Stimulated activated CD4-positive, alpha-beta T cell treated with anti-CD3 and anti-CD28 coated beads, TNF-alpha, amount 100 ng/mL, for 1 hour (primary cell): ENCODE data around the gene PKP3.
"Not testable (repeated sequence)": the region's sequence is repeated elsewhere in the genome, so short reads cannot be mapped to it uniquely, and the experiment has no call there.

ENCODE experiments used
- DNase-seq, 3 donors: peaks; one replicate each; pipeline ENCODE4 v3.0.0-alpha.2; 2020; ENCODE audit warnings: low read depth in 3 of 3, low spot score in 1 of 3

PKP3 gene, protein sequence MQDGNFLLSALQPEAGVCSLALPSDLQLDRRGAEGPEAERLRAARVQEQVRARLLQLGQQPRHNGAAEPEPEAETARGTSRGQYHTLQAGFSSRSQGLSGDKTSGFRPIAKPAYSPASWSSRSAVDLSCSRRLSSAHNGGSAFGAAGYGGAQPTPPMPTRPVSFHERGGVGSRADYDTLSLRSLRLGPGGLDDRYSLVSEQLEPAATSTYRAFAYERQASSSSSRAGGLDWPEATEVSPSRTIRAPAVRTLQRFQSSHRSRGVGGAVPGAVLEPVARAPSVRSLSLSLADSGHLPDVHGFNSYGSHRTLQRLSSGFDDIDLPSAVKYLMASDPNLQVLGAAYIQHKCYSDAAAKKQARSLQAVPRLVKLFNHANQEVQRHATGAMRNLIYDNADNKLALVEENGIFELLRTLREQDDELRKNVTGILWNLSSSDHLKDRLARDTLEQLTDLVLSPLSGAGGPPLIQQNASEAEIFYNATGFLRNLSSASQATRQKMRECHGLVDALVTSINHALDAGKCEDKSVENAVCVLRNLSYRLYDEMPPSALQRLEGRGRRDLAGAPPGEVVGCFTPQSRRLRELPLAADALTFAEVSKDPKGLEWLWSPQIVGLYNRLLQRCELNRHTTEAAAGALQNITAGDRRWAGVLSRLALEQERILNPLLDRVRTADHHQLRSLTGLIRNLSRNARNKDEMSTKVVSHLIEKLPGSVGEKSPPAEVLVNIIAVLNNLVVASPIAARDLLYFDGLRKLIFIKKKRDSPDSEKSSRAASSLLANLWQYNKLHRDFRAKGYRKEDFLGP

GRCh38 chr11:394034-394857 is at the start of gene PKP3:
PKP3 (plus strand) TSS chr11:394209; CDS start chr11:394293, 84 bp downstream.
- no peak for DNase-seq

GRCh38 chr11:344836-345578 is 49.0 kb upstream of the PKP3 start:
- DNase-seq = no peak

DNA sequence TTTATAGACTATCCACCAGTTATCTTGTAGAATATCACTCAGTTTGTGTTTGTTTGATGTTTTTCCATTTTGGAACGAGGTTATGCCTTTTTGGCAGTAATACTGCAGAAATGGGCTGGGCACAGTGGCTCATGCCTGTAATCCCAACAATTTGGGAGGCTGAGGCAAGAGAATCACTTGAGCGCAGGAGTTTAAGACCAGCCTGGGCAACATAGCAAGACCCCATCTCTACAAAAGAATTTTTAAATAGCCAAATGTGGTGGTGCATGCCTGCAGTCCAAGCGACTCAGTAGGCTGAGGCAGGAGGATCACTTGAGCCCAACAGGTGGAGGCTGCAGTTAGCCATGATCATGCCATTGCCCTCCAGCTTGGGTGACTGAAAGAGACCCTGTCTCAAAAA is 47.5 kb upstream of the PKP3 start:
- DNase-seq = no peak

DNA sequence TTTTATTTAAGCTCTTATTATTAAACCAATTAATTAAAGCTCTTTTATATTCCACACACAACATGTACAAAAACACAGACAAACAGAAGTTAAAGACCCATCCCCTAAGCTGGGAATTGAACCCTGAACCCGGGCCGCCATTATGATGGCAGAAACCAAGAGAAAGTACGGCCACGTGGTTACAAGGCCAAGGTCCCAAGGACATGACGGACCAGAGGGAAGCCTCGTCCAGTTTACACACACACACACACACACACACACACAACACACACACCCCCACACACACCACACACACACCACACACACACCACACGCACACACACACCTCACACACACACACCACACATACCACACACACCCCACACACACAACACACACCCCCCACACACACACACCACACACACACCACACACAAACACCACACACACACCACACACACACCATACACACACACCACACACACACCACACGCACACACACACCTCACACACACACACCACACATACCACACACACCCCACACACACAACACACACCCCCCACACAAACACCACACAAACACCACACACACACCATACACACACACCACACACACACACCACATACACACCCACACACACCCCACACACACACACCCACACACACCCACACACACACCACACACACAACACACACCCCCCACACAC is 44.6 kb upstream of the PKP3 start:
- not testable (repeated sequence) for DNase-seq

GRCh38 chr11:350033-350722 is 43.8 kb upstream of the PKP3 start:
- DNase-seq = not testable (repeated sequence)

DNA sequence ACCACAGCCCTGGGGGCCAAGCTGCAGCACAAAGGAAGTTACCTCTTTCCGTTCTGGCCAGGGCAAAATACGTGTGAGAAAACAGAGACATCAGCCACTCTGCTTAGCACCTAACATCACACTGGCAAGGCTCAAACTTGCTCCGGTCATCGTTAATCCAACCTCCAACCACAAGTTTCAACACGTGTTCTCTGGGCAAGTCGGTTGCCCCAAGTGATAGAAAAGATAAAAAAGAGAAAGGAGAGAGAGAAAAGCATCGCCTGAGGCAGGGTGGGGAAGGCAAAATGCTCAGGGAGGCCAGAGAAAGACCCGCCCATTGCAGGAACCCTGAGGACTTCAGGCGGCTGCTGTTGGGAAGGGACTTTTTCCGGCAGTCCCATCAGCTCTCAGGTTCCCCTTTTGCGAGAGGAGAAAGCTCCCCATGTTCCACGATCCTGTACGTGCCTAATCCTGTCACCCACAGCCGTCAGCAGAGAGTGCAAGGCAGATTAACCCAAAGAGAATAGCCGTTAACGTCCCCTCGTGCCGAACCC is 43.2 kb upstream of the PKP3 start:
- DNase-seq = no peak

GRCh38 chr11:351411-351810 is 42.6 kb upstream of the PKP3 start:
- no peak for DNase-seq

GRCh38 chr11:352456-353031 is 41.5 kb upstream of the PKP3 start:
- no peak for DNase-seq

DNA sequence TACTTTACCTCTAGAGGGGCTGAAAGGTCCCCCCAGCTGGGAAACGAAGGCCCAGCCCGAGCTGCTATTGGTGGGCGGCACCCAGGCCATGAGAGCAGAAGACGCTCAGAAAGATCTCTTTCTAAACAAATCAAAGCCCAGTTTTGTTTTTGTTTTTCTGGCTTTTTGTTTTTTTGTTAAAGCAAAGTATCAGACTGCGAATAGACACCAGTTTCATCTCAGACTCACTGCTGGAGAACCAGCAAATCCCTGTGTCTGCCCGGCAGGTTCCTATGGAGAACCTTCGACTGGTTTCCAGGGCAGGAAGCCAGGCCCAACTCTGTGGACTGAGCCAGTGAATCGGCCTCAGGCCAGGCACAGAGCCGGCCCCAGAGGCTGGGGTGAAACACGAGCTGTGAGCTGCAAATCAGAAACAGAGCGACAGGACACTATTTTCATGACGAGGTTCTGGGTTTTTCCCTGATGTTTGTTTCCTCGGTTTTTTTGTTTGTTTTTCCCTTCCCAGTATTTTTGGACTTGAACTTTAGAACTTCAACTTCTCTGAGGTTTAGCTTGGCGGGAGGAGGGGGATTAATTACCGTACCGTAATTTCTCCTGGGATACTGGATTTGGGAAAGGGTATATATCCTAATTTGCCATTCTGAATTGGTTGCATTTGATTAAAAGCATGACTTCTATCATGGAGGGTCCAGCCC is 40.7 kb upstream of the PKP3 start:
- DNase-seq = no peak

DNA sequence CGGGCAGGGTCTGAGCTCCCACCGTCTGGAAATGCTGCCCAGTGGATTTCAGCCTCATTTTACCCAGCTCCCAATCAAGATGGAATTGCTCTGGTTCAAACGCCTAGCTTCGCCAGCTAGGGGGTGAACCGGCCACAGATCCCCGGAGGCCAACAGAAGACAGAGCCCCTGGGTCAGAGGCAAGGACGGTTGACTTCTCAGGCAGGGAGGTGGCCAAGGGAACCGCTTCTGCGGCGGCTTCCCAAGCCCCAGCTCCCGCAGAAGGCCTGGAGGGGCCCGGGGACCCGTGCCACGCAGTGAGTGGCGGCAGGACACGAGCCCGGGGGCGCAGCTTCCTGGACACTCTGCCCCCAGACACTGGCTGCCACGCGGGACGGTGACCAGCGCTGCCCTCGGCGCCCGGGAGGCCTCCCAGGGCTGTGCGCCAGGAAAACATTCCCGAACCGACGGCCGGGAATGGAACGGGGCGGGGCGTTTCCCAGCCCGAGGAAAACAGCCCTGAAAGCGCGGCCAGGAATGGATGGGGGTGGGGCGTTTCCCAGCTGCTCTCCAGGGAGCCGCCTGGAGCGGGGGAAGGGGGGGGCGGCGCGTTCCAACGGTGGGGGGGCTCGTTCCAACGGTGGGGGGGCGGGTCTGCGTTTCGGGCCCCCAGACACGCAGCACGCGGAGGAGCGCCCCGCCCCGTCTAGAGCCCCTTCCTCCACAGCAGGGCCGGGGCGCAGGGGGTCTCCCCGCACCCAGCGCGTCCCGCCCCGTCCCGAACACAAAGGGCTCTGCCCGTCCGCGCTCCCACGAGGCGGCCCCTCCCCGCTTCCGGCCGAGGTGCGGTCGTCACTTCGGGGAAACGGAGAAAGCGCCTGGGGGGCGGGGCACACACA is 38.2 kb upstream of the PKP3 start:
- DNase-seq = peak; percentile 75 to 82 (median 81)

- DNase-seq = no peak
These were observed 37.4 kb upstream of the PKP3 start for GRCh38 chr11:356610-357009.

- no peak for DNase-seq
These were observed 36.4 kb upstream of the PKP3 start for GRCh38 chr11:357582-357981.

DNA sequence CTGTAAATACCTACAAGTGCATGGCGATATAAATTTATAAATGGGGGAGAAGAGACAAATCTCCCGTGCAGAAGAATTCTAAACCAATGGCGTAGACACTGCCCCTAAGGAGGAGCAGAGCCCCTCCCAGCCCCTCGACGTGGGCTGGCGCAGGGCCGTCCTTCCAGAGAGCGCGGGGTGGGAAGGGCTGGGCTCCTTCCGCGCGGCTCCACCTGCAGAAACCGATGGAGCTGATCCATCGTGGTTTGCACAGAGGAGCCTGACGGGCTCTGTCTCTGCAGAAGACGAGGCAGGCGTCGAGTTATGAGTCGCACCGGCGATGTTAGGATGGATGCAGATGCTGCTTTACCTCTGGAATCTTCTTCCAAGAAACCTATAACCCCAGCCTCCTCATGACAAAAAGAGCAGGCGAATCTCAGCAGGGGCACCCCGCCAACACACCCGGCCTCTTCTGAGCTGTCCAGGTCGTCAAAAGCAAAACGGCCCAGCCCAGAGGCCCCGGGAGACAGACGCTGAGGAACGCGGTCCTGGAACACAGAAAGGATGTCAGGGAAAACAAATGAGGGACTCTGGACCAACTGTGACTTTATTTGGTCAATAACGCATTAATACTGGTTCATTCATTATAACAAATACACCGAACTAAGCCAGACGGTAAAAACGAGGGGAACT is 35.7 kb upstream of the PKP3 start:
- no peak for DNase-seq

GRCh38 chr11:359181-359714 is 34.8 kb upstream of the PKP3 start:
- no peak for DNase-seq

DNA sequence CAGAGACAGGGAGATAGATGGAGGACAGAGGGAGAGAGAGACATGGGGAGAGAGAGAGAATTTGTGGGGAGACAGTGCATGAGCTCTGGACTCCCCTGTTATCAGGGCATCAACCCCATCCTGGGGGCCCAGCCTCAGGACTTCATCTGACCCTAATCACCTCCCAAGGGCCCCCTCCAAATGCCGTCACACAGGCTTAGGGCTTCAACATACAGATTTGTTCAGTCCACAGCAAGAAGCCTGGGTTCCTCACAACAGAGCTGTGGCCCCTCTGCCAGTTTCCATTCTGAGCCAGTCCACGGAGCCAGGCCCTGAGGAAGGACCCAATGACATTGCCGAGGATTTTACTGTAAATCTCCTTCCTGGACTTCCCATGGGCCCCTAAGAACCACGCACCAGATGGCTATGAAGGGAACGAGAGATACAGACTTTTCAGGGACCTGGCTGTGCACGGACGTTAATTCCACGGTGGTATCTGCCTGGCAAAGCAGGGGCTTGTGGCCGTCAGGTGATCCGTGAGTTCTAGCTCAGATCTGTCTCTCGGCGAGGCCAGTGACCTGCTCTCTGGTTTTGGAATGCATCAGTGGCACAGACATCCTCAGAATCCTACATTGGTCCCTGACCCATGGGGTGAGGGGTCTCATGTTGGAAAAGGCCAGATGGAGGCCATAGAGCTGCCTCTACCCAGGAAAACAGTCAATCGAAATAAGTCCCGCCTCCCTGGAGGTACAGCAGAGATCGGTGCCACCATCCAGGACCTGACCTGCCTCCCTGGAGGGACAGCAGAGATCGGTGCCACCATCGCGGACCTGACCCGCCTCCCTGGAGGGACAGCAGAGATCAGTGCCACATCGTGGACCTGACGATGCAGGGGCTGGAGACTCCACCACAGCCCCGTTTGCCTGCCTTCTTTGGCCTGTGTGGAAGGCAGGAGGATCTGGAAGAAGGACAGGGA is 33.4 kb upstream of the PKP3 start:
- DNase-seq = no peak
